Spleen (tissue), 7 donors: ENCODE data around the gene NDST3.

Source experiments
- CTCF ChIP-seq, 11 experiments: fragments of 200-600 bp in 7 of 11; fragments of 450-650 bp in 4 of 11; sonication (generic) in 4 of 11; IDR thresholded peaks in 8 of 11; conservative IDR thresholded peaks in 3 of 11; 1 replicate in 7 of 11; 2 replicates in 4 of 11; pipeline versions ENCODE4 v1.4.0 to v1.8.0; 2016 to 2021; ENCODE audit warnings: antibody characterized with exemption in 11 of 11, inconsistent platforms in 4 of 11, mild to moderate bottlenecking in 1 of 11
- POLR2A ChIP-seq, 3 donors: fragments of 450-650 bp; IDR thresholded peaks; one replicate each; pipeline ENCODE4 v1.5.1; 2017; ENCODE audit warnings: antibody characterized with exemption in 3 of 3, mild to moderate bottlenecking in 1 of 3
- POLR2AphosphoS5 ChIP-seq, 3 donors: sonication (generic); formaldehyde crosslinking; IDR thresholded peaks; one replicate each; pipeline ENCODE4 v1.5.1; 2017; ENCODE audit warnings: antibody characterized with exemption in 3 of 3
- donor health status: DM: no; HTN: no; CAD: no; lungs with moderate emphysema.
- donor health status: DM: no; HTN: no; CAD: no.
- donor health status: DM: no; HTN: no; CAD: no.

GRCh38 chr4:118235566-118236120, 201.4 kb downstream of the NDST3 start:
- TF ChIP-seq CTCF (IDR thresholded peaks at IDR 0.05 in 8 of 11, conservative IDR thresholded peaks at IDR 0.05 in 3 of 11): no peak
- TF ChIP-seq POLR2AphosphoS5 (IDR thresholded peaks at IDR 0.05): no peak
- TF ChIP-seq POLR2A (IDR thresholded peaks at IDR 0.05): no peak
